Measurements from ENCODE around the gene GAS2. TPM values are rescaled to one million over a fixed set of nuclear protein-coding genes. Genes with fewer than 3 reads are reported as not detected.

Gene GAS2
- total and polyA plus RNA-seq, 9 of the 15 experiments (the other 6 are each of a cell fraction or from before 2014, with no cell fraction given) = 0.77 to 1.9 (median 1.1) TPM

GRCh38 chr11:22625448-22626287 is 40.7 kb upstream of the GAS2 start, which contains the start of gene FANCF (continued):
- TF ChIP-seq CREB3L1 (IDR thresholded peaks at IDR 0.05; ENCODE audit: borderline replicate concordance, low read depth) (peak; percentile 30; the same call in 1 of the 2 replicates), ZNF41 (CRISPR knock-in tag; conservative IDR thresholded peaks at IDR 0.05) (no peak), NCOA6 (IDR thresholded peaks at IDR 0.05) (no peak), SPI1 (IDR thresholded peaks at IDR 0.05; ENCODE audit: borderline replicate concordance, low read depth, low read length) (peak; percentile 53), HINFP (tag; conservative IDR thresholded peaks at IDR 0.05; ENCODE audit: low read depth) (no peak), CTCF (IDR thresholded peaks at IDR 0.05 in 2 of 3, conservative IDR thresholded peaks at IDR 0.05 in 1 of 3; ENCODE audit: insufficient read depth in 2 of 3, low read depth in 1 of 3, low read length in 3 of 3) (no peak), STAT5B (CRISPR knock-in tag; IDR thresholded peaks at IDR 0.05) (no peak), ARID3A (IDR thresholded peaks at IDR 0.05; ENCODE audit: borderline replicate concordance, low read depth, low read length) (no peak)

Measured in K562 (cell line).